OCI-LY1 (cell line): ENCODE measurements around the gene OCIAD1.

Experiments used
- EZH2 ChIP-seq: fragments of 200-600 bp; sonication (generic), shearing (Covaris generic); IDR thresholded peaks from 2 replicates; pipeline ENCODE4 v1.8.0; 2017; ENCODE audit warnings: borderline replicate concordance, mixed run types, mild to moderate bottlenecking, antibody characterized with exemption, low read length, moderate library complexity, mixed read lengths
- TF ChIP-seq, protein P1 (sequence below): fragments of 200-600 bp; sonication (generic), shearing (Covaris generic); IDR thresholded peaks from 2 replicates; pipeline ENCODE4 v1.5.1; 2017; ENCODE audit warnings: mild to moderate bottlenecking, antibody characterized with exemption, low read length, moderate library complexity, mixed read lengths

DNA sequence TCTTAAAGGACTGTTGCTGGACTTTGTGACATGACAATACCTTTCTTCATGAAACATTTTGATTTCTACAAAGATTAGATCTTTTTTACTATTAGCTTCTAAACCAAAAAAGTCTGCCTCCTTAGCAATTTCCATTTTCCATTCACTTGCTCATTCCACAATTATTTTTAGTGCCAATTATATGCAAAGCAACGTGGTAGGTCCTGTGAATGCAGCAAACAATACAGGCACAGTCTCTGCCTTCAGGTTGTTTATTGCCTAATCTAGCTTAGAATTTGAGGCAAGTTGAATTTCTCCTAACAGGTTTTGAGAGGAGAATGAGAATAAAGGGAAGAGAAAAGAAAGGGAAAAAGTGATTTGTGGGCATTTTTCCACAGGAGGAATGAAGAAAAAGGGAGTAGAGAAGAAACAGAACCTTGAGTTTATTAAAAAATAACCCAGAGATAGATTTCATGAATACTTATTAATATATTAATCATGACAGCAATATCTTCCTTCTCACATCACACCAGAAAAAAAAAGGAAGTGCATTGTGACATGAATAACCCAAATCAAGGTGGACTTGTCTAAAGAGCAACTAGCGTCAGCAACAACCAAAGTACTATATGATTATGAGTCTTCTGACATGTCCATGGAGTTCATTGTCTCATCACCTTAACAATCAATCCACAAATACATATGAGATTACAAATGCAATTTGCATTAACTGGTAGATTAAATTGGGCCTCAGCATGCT lies 34.5 kb upstream of the OCIAD1 start:
- TF ChIP-seq, protein P1, sequence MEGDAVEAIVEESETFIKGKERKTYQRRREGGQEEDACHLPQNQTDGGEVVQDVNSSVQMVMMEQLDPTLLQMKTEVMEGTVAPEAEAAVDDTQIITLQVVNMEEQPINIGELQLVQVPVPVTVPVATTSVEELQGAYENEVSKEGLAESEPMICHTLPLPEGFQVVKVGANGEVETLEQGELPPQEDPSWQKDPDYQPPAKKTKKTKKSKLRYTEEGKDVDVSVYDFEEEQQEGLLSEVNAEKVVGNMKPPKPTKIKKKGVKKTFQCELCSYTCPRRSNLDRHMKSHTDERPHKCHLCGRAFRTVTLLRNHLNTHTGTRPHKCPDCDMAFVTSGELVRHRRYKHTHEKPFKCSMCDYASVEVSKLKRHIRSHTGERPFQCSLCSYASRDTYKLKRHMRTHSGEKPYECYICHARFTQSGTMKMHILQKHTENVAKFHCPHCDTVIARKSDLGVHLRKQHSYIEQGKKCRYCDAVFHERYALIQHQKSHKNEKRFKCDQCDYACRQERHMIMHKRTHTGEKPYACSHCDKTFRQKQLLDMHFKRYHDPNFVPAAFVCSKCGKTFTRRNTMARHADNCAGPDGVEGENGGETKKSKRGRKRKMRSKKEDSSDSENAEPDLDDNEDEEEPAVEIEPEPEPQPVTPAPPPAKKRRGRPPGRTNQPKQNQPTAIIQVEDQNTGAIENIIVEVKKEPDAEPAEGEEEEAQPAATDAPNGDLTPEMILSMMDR, result no peak
- TF ChIP-seq EZH2, result no peak
